Activated effector memory CD4-positive, alpha-beta T cell treated with Interleukin-2 at 50 U/mL for 16 hours (primary cell): ENCODE data around the gene SLC5A2.

ENCODE experiments used
- DNase-seq: peaks from one replicate; pipeline ENCODE4 v3.0.0-alpha.2; 2020

Gene SLC5A2

DNA sequence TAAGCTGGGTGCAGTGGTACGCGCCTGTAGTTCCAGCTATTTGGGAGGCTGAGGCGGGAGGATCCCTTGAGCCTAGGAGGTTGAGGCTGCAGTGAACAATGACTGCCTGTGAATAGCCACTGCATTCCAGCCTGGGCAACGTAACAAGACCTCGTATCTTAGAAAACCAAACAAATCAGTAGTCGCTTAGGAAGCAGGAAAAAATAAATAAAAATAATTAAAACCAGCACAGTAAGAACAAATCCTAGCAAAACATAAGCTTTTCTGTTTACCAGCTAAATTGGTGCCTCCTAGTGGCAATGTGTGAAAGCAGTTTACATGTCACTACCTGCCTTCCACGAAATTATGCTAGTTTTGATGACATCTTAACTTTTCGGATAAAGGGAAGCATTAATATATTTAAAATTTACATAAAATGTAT is 22.3 kb upstream of the SLC5A2 start:
- DNase-seq = no peak

DNA sequence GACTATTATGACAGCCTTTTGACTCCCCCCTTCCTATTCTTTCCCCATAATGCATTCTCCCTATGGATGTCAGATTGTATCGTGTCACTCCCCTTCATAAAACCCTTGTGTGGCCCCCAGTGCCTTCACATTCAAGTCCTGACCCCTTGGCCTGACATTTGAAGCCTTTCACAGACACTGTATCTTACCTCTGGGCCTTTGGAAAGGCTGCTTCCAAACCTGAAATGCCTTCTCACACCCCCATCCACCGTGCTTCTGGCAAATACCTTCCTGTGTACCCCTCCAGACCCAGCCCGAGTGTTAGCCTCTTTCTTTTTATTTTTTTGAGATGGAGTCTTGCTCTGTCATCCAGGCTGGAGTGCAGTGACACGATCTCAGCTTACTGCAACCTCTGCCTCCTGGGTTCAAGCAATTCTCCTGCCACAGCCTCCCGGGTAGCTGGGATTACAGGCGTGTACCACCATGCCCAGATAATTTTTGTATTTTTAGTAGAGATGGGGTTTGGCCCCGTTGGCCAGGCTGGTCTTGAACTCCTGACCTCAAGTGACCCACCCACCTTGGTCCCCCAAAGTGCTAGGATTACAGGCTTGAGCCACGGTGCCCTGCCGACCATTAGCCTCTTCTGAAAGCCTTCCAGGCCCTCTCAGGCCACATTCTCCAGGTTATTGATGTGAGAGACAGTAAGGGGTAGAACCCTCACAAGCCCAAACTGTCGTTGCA is 21.6 kb upstream of the SLC5A2 start:
- DNase-seq = no peak

DNA sequence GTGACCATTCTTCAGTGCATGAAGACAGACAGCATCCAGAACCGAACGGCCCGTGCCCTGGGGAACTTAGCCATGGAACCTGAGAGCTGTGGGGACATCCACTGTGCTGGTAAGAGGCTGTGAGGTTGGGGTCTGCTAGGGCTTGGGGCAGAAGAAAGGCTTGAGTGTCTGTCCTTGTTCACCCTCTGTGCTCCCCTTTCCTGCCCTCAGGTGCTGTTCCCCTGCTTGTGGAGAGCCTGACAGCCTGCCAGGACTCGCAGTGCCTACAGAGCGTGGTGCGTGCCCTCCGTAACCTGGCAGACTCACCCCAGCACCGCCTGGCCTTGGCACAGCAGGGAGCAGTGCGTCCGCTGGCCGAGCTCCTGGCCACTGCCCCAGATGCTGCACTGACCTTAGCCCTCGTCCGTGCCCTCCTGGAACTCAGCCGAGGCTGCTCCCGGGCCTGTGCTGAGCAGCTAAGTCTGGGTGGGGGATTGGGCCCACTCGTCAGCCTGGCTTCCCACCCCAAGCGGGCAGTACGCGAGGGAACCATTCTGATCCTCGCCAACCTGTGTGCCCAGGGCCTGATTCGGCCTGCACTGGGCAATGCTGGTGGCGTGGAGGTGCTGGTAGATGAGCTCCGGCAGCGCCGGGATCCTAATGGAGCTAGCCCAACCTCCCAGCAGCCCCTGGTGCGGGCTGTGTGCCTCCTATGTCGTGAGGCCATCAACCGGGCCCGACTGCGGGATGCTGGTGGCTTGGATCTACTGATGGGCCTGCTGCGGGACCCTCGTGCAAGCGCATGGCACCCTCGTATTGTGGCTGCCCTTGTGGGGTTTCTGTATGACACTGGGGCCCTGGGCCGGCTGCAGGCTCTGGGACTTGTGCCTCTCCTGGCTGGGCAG is 20.8 kb upstream of the SLC5A2 start:
- no peak for DNase-seq

DNA sequence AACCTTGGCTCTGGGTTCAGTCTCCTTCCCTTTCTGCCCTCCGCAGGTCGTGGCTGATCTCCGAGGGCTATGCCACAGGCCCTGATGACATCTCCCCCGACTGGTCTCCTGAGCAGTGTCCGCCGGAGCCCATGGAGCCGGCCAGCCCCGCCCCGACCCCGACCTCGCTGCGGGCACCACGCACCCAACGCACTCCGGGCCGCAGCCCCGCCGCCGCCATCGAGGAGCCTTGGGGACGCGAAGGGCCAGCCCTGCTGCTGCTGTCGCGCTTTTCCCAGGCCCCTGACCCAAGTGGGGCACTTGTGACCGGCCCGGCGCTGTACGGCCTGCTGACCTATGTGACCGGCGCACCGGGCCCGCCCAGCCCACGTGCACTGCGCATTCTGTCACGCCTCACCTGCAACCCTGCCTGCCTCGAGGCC is 18.6 kb upstream of the SLC5A2 start:
- no peak for DNase-seq

DNA sequence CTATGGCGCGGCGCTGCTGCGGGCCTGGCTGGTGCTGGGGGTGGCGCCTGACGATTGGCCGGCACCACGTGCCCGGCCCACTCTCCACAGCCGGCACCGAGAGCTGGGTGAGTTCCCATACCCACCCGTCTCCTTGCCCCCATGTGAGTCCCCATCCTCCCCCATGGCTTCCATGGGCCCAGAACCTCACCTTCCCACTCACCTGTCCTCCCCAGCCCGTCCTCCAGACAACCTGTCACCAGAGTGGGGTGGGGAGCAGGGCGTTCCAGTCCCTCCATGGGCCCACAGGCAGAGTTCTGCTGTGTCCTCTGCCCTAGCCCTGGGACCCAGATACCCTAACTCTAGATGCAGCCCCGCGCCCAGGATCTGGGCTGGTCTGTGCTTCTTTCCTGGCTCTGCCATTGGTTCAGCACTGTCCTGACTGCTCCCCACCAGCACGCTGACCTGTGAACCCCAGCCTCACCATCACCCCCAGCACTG is 18.1 kb upstream of the SLC5A2 start:
- no peak for DNase-seq

DNA sequence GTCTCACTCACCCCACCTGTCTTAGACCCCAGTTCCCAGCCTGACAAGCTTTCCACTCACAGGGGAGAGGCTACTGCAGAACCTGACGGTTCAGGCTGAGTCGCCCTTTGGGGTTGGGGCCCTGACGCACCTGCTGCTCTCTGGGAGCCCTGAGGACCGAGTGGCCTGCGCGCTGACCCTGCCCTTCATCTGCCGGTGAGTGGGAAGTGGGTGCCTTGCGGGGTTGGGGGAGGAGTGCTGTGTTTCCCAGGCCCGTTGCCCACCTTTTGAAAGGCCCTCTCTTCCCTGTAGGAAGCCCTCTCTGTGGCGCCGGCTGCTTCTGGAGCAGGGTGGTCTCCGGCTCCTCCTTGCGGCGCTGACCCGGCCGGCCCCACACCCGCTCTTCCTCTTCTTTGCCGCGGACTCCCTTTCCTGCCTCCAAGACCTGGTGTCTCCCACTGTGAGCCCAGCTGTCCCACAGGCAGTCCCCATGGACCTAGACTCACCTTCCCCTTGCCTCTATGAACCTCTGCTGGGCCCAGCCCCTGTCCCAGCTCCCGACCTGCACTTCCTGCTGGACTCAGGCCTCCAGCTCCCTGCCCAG is 17.0 kb upstream of the SLC5A2 start:
- no peak for DNase-seq

DNA sequence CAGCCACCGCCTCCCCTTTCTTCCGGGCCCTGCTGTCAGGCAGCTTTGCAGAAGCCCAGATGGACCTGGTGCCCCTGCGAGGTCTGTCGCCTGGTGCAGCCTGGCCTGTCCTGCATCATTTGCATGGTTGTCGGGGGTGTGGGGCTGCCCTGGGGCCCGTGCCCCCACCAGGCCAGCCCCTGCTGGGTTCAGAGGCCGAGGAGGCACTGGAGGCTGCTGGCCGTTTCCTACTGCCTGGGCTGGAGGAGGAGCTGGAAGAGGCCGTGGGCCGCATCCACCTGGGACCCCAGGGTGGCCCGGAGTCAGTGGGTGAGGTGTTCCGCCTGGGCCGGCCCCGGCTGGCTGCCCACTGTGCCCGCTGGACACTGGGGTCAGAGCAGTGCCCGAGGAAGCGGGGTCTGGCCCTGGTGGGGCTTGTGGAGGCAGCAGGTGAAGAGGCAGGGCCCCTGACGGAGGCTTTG is 16.5 kb upstream of the SLC5A2 start:
- DNase-seq = no peak

DNA sequence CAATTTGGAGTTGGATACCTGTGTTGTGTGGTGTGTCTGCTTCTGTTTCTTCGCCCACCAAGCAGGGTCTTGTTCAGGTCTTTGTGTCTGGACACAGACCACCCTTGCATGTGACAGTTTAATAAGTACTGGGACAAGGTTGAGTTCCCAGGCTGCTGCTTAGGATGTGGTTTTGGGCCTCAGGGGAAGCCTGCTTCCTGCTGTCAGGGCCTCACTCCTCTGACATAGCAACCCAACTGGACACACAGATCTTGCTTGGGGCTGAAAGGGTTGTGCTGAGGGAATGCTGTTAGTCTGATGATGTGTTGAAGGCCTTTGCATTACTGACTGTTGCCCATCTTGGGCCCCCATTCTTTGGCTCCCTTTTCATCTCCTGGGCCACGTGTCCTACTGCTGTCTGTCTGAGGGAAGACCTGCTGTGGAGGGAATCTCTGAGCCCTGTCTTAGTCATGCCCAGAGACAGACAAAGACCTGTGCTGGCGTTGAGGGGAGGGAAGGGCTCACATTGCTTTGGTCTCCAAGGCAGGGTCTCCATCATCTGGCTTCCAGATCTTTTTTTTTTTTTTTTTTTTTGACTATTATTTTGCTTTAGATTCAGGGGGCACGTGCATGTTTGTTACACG is 15.7 kb upstream of the SLC5A2 start:
- no peak for DNase-seq

DNA sequence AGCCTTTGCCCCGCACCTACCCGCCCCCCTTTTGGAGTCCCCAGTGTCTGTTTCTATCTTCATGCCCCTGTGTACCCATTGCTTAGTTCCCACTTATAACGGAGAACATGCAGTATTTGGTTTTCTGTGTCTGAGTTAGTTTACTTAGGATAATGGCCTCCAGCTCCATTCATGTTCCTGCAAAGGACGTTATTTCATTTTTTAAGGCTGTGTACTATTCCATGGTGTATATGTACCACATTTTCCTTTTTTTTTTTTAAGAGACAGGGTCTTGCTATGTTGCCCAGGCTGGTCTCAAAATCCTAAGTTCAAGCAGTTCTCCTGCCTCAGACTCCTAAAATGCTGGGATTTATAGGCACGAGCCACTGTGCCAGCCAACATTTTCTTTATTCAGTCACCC is 15.1 kb upstream of the SLC5A2 start:
- no peak for DNase-seq

DNA sequence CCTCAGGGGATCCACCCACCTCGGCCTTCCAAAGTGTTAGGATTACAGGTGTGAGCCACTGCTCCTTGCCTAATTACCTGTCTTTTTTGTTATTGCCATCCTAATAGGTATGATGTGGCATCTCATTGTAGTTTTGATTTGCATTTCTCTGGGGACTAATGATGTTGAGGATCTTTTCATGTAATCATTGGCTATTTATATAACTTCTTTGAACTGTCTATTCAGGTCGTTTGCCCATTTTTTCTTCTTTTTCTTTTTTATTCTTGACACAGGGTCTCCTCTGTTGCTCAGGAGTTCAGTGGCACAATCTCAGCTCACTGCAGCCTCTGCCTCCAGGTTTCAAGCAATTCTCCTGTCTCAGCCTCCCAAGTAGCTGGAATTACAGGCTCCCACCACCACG is 12.3 kb upstream of the SLC5A2 start:
- no peak for DNase-seq

DNA sequence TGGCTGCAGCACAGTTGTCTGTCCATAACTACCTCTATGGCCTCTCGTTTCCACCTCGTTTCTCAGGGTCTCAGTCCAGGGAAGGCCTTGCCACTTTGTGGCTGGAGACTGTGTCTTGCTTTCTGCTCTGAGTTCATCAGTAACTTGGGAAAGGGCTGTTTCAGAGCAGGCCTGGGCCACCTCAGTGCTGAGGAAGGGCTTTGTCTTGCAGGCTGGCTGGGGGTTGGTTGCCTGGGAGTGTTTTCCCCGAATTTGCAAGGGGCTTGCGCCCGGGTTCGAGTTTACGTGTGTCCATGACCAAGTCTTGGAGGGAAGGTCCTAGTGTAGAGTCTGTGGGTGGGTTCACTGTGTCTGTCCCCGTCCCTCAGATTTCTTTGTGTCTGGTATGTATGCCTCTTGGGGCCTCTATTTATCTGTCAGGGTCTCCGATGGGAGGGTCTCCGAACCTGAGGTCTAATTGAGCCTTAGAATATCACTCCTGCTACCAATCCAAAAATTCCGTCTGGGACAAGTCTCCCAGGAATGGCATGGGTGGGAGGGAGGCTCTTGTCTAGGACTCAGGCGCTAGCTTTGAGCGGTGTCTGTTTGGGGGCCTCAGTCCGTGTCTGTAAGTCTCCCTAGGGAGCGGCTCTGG is 11.6 kb upstream of the SLC5A2 start:
- DNase-seq = no peak

DNA sequence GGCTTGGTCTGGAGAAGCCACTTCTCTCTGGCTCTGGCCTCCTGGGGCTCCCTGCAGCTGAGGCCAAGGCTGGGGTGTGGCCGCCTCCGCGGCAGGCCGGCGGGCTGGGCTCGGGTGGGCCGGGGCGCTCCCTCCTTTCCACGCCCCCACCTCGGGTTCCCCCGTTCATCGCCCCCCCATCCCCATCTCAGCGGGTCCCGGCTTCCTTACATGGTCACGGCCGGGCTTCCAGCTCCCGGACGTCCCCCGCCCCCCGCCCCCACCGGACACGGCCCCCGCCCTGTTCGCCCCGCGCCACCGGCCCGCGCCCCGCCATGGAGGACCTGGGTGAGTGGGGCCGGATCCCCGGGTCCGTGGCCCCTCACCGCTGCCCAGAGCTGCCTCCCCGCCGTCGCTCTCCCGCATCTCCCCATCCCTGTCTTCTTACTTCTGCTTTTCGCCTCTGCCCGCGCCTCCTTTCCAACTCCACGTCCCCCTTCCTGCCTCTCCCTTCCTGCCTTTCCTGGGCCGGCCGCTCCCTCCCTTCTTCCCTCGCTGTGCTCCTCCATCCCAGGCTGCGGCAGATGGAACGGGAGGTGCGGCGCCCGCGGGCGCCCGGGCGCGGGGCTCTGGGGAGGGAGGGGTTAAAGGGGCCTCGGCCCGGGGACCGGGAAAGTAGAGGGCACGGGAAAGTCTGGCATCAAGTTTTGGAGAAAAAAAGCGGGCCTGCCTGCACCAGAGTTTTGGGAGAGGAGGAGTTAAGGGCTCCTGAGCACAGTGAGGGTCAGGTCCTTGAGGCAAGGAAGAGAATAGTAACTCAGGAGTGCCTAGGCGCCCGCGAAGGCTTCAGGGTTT is 10.8 kb upstream of the SLC5A2 start, which contains the start of gene TGFB1I1:
Gene TGFB1I1, plus strand, starts transcription at position 278 of the 834 bp plus-strand sequence. Its CDS starts 37 bp downstream, at position 315.
- DNase-seq = no peak

DNA sequence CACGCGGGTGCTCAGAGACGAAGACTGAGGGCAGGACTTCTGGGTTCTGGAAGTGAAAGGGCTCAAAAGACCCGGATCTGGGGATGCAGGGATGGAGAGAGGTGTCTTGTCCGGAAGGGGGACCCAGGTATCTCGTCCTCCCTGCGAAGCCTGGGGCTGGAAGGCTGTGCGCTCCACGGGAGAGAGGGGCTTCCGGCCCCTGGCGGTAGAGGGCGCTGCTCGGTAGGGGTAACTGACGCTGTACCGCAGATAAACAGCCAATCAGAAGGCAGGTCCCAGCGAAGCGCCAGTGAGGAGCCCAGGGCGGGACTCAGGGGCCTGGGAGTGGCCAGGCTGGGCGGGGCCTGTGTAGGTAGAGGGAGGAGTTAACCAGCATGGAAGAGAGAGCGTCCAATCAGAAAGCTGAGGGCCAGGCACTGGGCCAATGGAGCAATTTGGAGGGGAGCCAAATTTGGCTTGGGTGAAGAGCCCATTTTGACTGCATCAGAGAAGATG is 10.2 kb upstream of the SLC5A2 start:
- no peak for DNase-seq

DNA sequence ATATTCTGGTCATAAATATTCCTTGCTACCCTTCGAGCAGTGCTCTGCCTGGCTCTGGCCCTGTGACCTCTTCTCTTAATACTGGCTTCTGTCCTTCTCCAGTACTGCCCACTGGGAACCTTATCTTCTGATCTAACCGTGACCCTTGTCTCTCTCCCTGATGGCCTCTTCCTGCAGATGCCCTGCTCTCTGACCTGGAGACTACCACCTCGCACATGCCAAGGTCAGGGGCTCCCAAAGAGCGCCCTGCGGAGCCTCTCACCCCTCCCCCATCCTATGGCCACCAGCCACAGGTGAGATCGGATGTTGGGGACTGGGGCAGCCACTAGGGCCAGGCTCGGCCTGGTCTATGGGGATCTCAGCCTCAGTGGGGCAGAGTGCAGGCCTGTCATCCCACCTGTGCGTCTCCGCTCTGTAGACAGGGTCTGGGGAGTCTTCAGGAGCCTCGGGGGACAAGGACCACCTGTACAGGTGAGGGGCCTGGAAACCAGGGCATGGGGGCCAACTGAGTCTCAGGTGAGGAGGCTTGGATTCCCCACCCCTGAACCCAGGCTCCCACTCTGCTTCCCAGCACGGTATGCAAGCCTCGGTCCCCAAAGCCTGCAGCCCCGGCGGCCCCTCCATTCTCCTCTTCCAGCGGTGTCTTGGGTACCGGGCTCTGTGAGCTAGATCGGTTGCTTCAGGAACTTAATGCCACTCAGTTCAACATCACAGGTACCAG is 9.5 kb upstream of the SLC5A2 start:
- DNase-seq = no peak

DNA sequence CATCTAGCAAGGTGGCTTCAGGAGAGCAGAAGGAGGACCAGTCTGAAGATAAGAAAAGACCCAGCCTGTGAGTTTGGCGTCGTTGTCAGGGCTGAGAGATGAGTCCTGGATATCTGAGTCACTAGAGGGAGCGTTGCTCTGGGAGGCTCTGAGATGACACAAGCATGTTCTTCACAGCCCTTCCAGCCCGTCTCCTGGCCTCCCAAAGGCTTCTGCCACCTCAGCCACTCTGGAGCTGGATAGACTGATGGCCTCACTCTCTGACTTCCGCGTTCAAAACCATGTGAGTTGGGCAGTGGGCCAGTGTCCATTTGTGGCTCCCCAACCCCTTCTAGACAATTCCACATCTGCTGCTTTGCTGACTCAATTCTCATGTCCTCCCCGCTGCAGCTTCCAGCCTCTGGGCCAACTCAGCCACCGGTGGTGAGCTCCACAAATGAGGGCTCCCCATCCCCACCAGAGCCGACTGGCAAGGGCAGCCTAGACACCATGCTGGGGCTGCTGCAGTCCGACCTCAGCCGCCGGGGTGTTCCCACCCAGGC is 8.7 kb upstream of the SLC5A2 start:
- DNase-seq = no peak

DNA sequence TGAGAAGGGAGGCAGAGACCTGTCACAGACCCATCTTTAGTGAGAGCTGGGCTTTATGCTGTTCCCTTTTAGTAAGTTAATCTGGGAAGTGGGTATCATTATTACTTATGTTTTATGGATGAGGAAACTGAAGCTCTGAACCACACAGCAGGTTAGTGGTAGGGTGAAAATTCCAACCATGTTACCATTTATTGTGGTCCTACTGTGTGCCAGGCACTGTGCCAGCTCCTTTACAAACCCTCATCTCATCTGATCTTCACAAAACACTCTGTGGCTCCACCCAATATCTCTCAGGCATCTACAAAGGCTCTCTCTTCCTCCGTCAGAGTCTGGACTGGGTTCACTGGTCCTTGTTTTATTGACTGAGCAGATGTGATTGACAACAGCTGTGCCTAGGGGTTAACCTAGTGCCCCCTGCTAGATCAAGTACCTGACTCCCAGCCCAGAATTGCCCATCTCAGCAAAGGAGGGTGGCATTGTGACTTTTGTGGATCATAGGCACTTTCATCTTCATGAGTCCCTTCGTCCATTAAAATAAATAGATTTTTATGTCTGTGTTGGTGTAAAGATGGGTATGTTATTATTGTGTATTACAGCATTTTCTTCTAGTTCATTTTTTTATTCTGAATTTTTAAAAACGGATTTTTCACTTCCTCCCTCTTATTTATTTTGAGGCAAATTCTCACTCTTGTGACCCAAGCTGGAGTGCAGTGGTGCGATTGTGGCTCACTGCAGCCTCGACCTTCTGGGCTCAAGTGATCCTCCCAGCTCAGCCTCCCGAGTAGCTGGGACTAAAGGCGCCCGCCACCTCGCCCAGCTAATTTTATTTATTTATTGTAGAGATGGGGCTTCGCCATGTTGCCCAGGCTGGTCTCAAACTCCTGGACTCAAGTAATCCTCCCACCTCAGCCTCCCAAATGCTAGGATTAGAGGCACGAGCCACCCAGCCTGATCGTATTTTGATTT is 7.9 kb upstream of the SLC5A2 start:
- no peak for DNase-seq

DNA sequence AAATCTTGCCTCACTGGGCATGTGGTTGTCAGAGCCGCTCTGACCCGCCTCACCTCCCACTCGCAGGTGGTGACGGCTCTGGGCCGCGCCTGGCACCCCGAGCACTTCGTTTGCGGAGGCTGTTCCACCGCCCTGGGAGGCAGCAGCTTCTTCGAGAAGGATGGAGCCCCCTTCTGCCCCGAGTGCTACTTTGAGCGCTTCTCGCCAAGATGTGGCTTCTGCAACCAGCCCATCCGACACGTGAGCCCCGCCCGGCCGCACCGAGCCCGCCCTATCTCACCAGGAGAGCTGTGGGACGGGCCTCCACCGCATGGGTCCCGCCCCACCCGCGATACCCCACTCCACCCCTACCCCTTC is 7.0 kb upstream of the SLC5A2 start:
- no peak for DNase-seq

DNA sequence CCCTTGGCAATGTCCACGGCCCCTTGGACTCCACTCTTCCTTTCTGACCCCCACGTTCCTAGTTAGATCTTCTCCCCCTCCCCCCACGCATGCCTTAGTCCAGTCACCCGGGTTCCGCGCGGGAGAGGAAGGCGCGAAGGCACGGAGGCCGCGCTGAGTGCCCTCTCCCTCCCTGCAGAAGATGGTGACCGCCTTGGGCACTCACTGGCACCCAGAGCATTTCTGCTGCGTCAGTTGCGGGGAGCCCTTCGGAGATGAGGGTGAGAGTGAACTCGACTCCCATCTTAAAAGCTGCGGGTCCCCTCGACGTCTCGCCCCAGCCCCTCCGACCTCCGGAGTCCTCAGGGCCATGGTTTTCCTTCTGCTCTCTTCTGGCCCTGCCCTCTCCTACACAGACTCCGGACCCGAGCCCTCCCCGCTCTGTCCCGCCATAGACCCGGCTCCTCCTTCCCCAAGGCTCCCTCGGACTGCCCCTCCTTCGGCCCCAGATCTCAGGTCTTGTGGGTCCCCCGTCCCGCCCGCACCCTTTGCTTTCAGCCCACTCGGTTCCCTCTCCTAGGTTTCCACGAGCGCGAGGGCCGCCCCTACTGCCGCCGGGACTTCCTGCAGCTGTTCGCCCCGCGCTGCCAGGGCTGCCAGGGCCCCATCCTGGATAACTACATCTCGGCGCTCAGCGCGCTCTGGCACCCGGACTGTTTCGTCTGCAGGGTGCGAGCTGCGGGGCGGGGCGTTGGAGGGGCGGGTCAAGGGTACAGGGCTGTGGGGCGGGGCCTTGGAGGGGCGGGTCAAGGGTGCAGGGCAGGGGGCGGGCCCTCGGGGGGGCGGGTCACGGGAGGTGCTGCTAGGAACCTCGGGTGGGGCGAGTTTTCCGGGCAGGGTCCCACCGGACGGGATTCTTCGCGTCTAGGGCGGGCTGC is 6.4 kb upstream of the SLC5A2 start:
- peak; percentile 82 for DNase-seq
